PC-9 (cell line): Measurements from ENCODE around the gene CCL27.

Experiments
- CTCF ChIP-seq: fragments of 200-600 bp; sonication (generic); conservative IDR thresholded peaks from 2 replicates; pipeline ENCODE4 v1.6.1; 2017; ENCODE audit warnings: mixed run types, antibody characterized with exemption, mild to moderate bottlenecking, moderate library complexity
- EZH2 ChIP-seq: fragments of 200-600 bp; sonication (generic); IDR thresholded peaks from 2 replicates; pipeline ENCODE4 v1.8.0; 2017; ENCODE audit warnings: antibody characterized with exemption, low read depth

GRCh38 chr9:34693560-34693959, 31.1 kb upstream of the CCL27 start:
- TF ChIP-seq CTCF (no peak), EZH2 (no peak)
